Dendritic cell treated with granulocyte-macrophage colony-stimulating factor and Interleukin-4, amounts not matched to agents 40 ng/mL and 50 ng/mL, for 4 days (primary cell): ENCODE data around the gene MT1F.

Experiments
- H3K27ac Mint-ChIP-seq: one replicate; pipeline ENCODE4 v1.8.0; 2022; ENCODE audit warnings: mild to moderate bottlenecking, mixed read lengths
- H3K27me3 Mint-ChIP-seq: one replicate; pipeline ENCODE4 v1.8.0; 2022; ENCODE audit warnings: mild to moderate bottlenecking, mixed read lengths
- H3K36me3 Mint-ChIP-seq: one replicate; pipeline ENCODE4 v1.8.0; 2022; ENCODE audit warnings: low read depth, mixed read lengths
- H3K4me1 Mint-ChIP-seq: one replicate; pipeline ENCODE4 v1.8.0; 2022; ENCODE audit warnings: low read depth, mixed read lengths
- H3K4me3 Mint-ChIP-seq: one replicate; pipeline ENCODE4 v1.8.0; 2022; ENCODE audit warnings: mild to moderate bottlenecking, moderate library complexity, mixed read lengths
- H3K9me3 Mint-ChIP-seq: one replicate; pipeline ENCODE4 v1.8.0; 2022; ENCODE audit warnings: mixed read lengths
- intact Hi-C: fragments of 100-400 bp; cut with micrococcal nuclease; formaldehyde crosslinking; loops from one replicate; pipeline ENCODE4 v1.15.0; 2022

MT1F gene

GRCh38 chr16:56657555-56658326 lies at the start of gene MT1F:
Gene MT1F (plus strand): TSS chr16:56657959. CDS start chr16:56658059, 100 bp downstream.
- Mint-ChIP-seq H3K4me3 (peak within 1 kb of the TSS; percentile 85), H3K4me1 (peaks cover 31% of the 10 kb centered on the region), H3K9me3 (no peaks in the 10 kb centered on the region), H3K36me3 (no peaks in the 10 kb centered on the region), H3K27ac (peak within 1 kb of the TSS; percentile 28), H3K27me3 (peaks cover 63% of the 10 kb centered on the region)
- intact Hi-C loops: no loop called here

DNA sequence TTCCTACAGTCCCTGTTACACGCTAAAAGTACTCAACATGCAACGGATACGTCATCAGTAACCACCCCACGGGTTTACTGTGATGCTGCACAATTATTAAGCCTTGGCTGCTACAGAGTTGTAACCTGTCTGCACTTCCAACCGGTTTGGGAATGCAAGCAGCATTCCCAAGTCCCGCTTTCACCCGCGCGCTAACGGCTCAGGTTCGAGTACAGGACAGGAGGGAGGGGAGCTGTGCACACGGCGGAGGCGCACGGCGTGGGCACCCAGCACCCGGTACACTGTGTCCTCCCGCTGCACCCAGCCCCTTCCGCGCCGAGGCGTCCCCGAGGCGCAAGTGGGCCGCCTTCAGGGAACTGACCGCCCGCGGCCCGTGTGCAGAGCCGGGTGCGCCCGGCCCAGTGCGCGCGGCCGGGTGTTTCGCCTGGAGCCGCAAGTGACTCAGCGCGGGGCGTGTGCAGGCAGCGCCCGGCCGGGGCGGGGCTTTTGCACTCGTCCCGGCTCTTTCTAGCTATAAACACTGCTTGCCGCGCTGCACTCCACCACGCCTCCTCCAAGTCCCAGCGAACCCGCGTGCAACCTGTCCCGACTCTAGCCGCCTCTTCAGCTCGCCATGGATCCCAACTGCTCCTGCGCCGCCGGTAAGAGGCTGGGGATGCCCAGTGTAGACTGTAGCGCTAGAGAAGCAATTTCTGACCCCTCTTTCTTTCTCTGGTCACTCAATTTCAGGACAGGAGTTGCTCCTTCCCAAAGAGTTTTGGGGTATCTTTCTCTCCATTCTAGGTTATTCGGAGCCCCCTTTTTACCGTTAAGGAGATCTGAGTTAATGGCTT lies 49.5 kb upstream of the MT1F start, which contains the start of gene MT2A:
Gene MT2A, plus strand, starts transcription at position 542 of the 833 bp plus-strand sequence. Its CDS starts 72 bp downstream, at position 614.
- Mint-ChIP-seq H3K27me3 (peaks cover 4% of the 10 kb centered on the region), H3K9me3 (no peaks in the 10 kb centered on the region), H3K4me3 (peak within 1 kb of the TSS; percentile 75), H3K36me3 (no peaks in the 10 kb centered on the region), H3K4me1 (peaks cover 45% of the 10 kb centered on the region), H3K27ac (peak within 1 kb of the TSS; percentile 86)
- intact Hi-C loops: no loop called here

DNA sequence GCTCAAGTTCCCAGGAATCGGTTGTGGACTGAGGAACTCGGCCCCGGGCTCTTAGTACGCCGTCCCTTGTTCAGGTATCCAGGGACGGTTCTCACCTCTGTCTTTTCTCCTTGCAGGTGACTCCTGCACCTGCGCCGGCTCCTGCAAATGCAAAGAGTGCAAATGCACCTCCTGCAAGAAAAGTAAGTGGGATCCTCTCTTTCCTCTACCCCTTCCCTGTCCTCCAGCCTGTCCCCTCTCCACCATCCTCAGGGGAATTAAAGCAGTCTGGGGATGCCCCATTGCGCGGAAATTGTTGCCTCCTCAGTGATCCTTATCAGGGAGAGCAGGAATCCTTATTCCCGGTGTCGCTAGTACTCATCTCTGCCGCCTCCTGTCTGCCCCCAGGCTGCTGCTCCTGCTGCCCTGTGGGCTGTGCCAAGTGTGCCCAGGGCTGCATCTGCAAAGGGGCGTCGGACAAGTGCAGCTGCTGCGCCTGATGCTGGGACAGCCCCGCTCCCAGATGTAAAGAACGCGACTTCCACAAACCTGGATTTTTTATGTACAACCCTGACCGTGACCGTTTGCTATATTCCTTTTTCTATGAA lies 48.8 kb upstream of the MT1F start:
- Mint-ChIP-seq H3K4me1 (peaks cover 45% of the 10 kb centered on the region), H3K9me3 (no peaks in the 10 kb centered on the region), H3K36me3 (no peaks in the 10 kb centered on the region), H3K4me3 (peak overlapping the region; percentile 75), H3K27ac (peak overlapping the region; percentile 86), H3K27me3 (peaks cover 5% of the 10 kb centered on the region)
- intact Hi-C loops: no loop called here

DNA sequence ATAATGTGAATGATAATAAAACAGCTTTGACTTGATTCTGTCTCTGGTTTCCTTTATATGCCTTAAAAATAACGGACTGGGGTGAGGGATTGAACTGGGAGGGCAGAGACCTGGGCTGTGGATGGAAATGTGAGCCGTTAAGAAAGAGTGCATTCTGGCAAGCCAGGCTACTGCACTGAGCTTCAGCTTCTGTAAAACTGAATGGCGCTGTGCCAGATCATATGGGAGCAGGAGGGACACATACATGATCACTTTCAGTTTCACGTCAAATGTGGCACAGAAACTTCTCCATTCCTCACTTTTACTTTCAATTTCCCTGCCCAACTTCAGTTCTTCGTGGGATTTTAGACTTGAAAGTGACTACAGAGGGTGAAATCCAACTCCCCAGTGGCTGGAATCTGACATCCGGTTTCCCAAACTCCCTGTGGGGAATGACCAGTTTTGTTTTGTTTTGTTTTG lies 48.3 kb upstream of the MT1F start:
- Mint-ChIP-seq H3K9me3 (no peaks in the 10 kb centered on the region), H3K36me3 (no peaks in the 10 kb centered on the region), H3K27me3 (peaks cover 8% of the 10 kb centered on the region), H3K4me1 (peaks cover 45% of the 10 kb centered on the region), H3K4me3 (peak overlapping the region; percentile 75), H3K27ac (peak overlapping the region; percentile 86)
- intact Hi-C loops: no loop called here

DNA sequence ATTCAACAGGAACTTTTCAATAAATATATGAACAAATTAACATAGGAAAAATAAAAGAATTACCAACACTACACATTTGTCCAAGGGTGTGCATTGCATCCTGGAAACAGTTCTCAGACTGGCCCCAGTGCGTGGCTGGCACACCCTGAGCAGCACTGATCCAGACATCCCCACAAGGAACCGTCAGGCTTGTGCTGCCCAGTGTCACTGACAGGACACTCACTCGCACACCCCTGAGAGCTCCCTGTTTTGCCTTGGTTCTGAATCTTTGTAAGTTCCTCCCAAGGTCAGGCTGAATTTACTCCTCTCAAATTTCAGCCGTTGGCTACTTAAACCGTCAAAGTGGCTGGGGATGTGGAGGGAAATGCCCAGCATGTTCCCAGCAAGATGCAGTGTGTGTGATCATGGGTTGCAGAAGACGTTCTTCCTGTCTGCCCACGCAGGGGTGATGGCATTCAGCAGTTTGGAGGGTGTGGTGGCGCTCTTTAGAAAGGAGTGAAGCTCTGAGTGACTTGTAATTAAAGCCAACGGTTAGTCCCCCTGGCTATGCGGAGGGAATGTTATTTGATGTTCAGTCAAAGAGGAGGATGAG lies 47.6 kb upstream of the MT1F start:
- peak overlapping the region; percentile 75 for H3K4me3 Mint-ChIP-seq
- no peaks in the 10 kb centered on the region for H3K36me3 Mint-ChIP-seq
- H3K27ac Mint-ChIP-seq: peak overlapping the region; percentile 86
- no peaks in the 10 kb centered on the region for H3K9me3 Mint-ChIP-seq
- intact Hi-C loops: no loop called here
- H3K27me3 Mint-ChIP-seq: peaks cover 9% of the 10 kb centered on the region
- H3K4me1 Mint-ChIP-seq: peaks cover 45% of the 10 kb centered on the region

DNA sequence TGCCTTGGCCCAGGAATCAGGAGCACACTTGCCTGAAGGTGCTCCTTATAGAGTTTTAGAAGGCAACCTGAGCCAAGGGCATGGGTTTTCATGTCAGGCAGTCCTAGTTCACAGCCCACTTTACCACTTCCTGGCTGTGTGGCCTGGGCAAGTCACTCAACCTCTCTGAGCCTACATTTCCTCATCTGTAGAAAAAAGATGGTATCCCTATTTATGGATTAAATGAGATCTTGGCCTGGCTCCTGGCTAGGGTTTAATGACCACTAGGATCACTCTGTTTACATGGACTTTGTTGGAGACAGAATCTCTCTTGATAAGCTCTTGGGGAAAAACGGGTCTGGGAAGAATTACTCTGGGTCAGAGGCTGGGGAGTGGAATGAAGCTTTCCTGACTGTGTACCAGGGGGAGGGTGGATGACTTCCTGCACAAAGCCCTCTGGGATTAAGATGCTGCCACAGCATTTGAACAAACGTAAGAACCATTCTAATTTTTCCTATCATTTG lies 47.1 kb upstream of the MT1F start:
- peaks cover 45% of the 10 kb centered on the region for H3K4me1 Mint-ChIP-seq
- H3K4me3 Mint-ChIP-seq: no peak overlapping the region
- peak overlapping the region; percentile 86 for H3K27ac Mint-ChIP-seq
- intact Hi-C loops: no loop called here
- H3K9me3 Mint-ChIP-seq: no peaks in the 10 kb centered on the region
- H3K27me3 Mint-ChIP-seq: peaks cover 10% of the 10 kb centered on the region
- no peaks in the 10 kb centered on the region for H3K36me3 Mint-ChIP-seq

GRCh38 chr16:56611281-56611833 lies 46.4 kb upstream of the MT1F start:
- no peaks in the 10 kb centered on the region for H3K9me3 Mint-ChIP-seq

DNA sequence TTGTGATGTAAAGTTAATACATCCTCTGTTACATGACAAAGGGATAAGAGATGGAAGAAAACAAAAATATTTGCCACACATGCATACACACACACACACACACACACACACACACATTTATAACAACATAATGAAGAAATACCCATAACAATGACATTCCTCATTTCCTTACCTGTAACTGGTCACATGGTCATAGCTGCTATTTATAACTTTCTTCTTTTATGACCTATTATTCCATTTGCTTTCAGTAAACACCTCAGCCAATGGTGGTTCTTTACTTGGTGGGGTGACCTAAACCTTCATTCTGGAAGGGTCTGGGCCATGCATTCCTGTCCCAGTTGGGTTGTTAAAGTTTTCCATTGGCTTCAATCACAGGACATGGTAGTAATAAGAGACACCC lies 44.1 kb upstream of the MT1F start:
- no peak overlapping the region for H3K4me3 Mint-ChIP-seq
- H3K4me1 Mint-ChIP-seq: peaks cover 43% of the 10 kb centered on the region
- H3K27me3 Mint-ChIP-seq: peaks cover 38% of the 10 kb centered on the region
- no peaks in the 10 kb centered on the region for H3K36me3 Mint-ChIP-seq
- no peak overlapping the region for H3K27ac Mint-ChIP-seq
- intact Hi-C loops: no loop called here
- H3K9me3 Mint-ChIP-seq: no peaks in the 10 kb centered on the region

More at GRCh38 chr16:56611281-56611833, 46.4 kb upstream of the MT1F start:
- H3K27ac Mint-ChIP-seq: peak overlapping the region; percentile 86
- H3K27me3 Mint-ChIP-seq: peaks cover 15% of the 10 kb centered on the region
- intact Hi-C loops: no loop called here
- no peak overlapping the region for H3K4me3 Mint-ChIP-seq
- H3K4me1 Mint-ChIP-seq: peaks cover 45% of the 10 kb centered on the region
- H3K36me3 Mint-ChIP-seq: no peaks in the 10 kb centered on the region

- Mint-ChIP-seq H3K36me3 (no peaks in the 10 kb centered on the region), H3K4me1 (peaks cover 34% of the 10 kb centered on the region), H3K27me3 (peaks cover 47% of the 10 kb centered on the region), H3K9me3 (no peaks in the 10 kb centered on the region), H3K27ac (no peak overlapping the region), H3K4me3 (no peak overlapping the region)
- intact Hi-C loops: no loop called here
Observed at GRCh38 chr16:56614549-56614991, 43.2 kb upstream of the MT1F start.

DNA sequence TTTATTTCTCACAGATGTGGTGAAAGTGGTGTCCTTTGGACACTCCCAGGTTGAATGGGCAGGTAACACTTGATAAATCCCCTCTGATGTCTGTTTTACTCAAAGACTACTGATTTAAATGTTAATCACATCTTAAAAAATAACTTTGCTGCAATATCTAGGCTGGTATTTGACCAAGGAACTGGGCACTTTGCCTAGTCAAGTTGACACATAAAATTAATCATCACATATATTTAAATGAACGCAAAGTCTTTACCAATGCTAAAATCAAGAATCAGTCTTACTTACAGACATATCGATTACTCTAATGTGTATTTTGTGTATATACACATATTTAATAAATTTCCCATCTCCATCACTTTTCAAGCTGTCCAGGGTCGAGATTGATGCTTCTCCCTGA lies 42.4 kb upstream of the MT1F start:
- no peaks in the 10 kb centered on the region for H3K36me3 Mint-ChIP-seq
- no peak overlapping the region for H3K4me3 Mint-ChIP-seq
- peaks cover 54% of the 10 kb centered on the region for H3K27me3 Mint-ChIP-seq
- H3K27ac Mint-ChIP-seq: no peak overlapping the region
- intact Hi-C loops: no loop called here
- peaks cover 28% of the 10 kb centered on the region for H3K4me1 Mint-ChIP-seq
- no peaks in the 10 kb centered on the region for H3K9me3 Mint-ChIP-seq

DNA sequence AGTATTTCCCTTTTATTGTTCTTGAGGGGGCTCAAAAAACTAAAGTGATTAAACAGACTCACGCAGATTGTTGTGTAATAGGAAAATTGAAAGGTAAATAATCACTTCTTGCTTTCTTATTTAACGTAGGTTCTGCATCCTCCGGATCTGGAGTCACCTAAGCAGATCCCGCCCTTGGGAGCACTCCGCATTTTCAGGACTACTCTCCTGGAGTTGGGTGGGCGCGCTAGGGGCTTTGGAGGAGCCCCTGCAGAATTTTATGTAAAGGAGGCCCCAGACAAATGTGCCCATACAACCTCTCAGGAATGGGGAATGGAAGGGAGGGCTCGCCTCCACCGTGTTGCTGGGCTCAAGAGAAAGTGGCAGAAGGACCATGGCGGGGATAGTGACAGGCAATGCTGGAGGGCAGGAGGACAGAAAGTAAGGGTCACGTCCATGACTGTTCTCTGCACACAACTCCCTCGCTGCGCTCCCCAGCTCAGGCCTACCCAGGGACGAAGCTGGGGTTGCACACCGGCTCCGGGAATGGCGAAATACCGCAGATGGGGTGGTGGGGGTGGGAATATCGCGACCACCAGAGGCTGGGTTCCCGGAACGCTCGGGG lies 41.0 kb upstream of the MT1F start:
- peak overlapping the region; percentile 20 for H3K27ac Mint-ChIP-seq
- intact Hi-C loops: no loop called here
- H3K27me3 Mint-ChIP-seq: peaks cover 59% of the 10 kb centered on the region
- no peaks in the 10 kb centered on the region for H3K9me3 Mint-ChIP-seq
- no peaks in the 10 kb centered on the region for H3K36me3 Mint-ChIP-seq
- peaks cover 16% of the 10 kb centered on the region for H3K4me1 Mint-ChIP-seq
- H3K4me3 Mint-ChIP-seq: peak overlapping the region; percentile 70

DNA sequence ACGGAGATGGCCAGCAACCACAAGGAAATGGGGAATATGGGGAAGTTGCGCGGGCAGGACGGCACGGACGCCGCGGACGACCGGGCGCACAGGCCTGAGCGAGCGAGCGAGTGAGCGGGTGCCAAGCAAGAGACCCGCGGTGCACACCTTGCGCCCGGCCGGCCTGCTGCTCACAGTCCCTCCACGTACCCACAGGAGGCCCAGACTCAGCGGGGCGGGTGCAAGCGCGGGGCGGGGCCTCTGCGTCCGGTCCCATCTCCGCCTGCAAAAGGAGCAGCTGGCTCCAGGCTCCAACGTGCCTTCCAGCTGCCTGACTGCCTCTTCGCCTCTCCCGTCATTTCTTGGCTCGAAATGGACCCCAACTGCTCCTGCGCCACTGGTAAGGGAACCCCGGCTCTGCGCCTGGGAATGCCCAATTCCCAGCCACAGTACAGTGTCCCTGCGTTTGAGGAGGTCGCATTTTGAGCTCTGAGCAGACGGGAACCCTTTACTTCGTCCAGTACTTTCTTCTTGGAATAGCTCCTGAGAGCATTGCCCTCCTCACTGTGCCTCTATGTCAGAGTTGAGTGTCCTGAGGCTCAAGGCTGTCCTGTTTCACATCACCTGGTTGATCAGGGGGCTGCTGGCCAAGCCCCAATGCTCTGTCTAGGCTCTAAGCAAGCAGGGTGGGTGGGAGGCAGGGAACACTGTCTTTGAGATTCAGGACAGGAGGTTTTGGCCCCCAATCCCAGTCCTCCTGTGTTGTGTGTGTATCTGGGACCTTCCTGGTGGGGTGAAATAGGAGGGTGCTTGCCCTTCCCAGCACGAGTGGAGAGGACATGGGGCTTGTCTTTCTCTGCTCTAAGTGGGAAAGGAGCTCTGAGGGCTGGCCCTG lies 40.3 kb upstream of the MT1F start:
- peaks cover 64% of the 10 kb centered on the region for H3K27me3 Mint-ChIP-seq
- intact Hi-C loops: no loop called here
- H3K36me3 Mint-ChIP-seq: no peaks in the 10 kb centered on the region
- no peaks in the 10 kb centered on the region for H3K9me3 Mint-ChIP-seq
- H3K27ac Mint-ChIP-seq: peak overlapping the region; percentile 20
- H3K4me1 Mint-ChIP-seq: peaks cover 16% of the 10 kb centered on the region
- peak overlapping the region; percentile 70 for H3K4me3 Mint-ChIP-seq
